ENCODE measurements around the gene METTL17. TPM values are rescaled to one million over a fixed set of nuclear protein-coding genes. Genes with fewer than 3 reads are reported as not detected.
"Not testable (repeated sequence)": the region's sequence is repeated elsewhere in the genome, so short reads cannot be mapped to it uniquely, and the experiment has no call there.

The METTL17 gene
- polyA plus RNA-seq, 6 donors from 2014 or later: 53.0 to 73.5 (median 59.7) TPM

DNA sequence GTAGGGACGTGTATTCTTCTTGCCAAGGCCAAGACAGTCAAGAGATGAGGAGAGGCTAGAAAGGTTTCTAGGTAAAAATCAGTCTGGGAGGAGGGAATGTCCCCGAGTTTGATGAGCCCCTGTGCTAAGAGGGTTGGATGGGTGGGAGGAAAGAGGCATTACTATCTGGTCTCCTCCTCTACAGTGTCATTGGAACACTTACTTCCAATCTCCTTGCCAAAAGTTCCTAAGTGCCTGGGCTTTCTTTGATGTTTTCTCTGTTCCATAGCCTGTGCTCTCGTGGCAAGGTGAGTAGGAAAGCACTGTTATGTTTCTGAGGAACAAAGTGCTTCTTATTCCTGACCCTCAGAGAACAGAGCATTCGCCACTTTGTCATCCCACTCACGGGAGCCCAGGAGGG, 44.9 kb downstream of the METTL17 start, which contains the start of gene RNASE13:
RNASE13 (minus strand) TSS at position 101 of the 400 bp plus-strand sequence. CDS start 519 bp downstream, outside the sequence.
- Mint-ChIP-seq H3K27me3 (peaks cover 0 to 32% (median 29%) of the 10 kb centered on the region in 3 donors), H3K36me3 (no peaks in the 10 kb centered on the region), H3K9me3 (no peaks in the 10 kb centered on the region), H3K27ac (peak within 1 kb of the TSS in 2 of 6 donors; percentile 40), H3K4me3 (peak within 1 kb of the TSS in 1 of 8 donors; percentile 42), H3K4me1 (no peaks in the 10 kb centered on the region)
- DNase-seq (no peak), ATAC-seq (ENCODE audit: low read depth in 2 of 2) (no peak)

DNA sequence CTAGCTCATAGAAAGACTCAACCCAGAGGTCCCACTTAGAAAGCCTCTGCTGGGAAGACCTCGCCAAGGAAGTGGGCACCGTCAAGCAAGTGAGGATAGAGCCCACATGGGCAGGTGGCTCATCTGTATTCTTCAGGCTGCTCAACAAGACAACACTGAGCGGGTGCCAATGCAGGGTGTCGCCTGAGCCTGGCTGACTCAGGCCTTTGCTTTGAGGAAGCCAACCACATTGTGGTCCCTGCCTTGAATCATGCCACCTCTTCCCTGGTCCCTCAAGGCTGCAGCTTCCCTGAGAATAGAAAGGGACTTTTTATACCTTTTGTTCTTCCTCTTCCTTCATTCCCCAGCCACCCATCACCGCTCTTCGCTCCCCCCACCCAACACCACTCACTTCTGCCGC, 47.0 kb downstream of the METTL17 start:
- H3K4me1 Mint-ChIP-seq: no peaks in the 10 kb centered on the region

DNA sequence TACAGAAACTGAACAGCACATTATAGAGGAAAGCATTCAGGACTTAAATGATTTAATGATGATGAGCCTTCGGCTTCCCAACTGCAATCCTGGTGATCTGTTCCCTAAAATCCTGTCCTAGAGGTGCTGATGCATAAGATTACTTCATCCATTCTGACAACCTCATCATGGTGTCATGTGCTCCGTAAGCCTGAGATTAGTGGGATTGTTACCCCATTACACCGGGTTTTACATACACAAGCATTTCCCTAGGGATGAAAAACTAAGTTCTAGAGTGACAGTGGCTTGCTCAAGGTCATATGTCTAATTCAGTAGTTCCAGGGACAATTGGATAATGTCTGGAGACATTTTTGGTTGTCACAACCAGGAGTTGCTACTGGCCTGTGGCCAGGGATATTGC, 47.4 kb downstream of the METTL17 start:
- H3K36me3 Mint-ChIP-seq: no peaks in the 10 kb centered on the region
- no peak for ATAC-seq (ENCODE audit: low read depth in 2 of 2)
- H3K27me3 Mint-ChIP-seq: peaks cover 4 to 29% (median 25%) of the 10 kb centered on the region in 3 donors
- H3K4me1 Mint-ChIP-seq: no peaks in the 10 kb centered on the region
- peak overlapping the region in 1 of 6 donors; percentile 54 for H3K27ac Mint-ChIP-seq
- DNase-seq: no peak
- no peak overlapping the region for H3K4me3 Mint-ChIP-seq
- no peaks in the 10 kb centered on the region for H3K9me3 Mint-ChIP-seq

More for the DNA sequence above, 47.0 kb downstream of the METTL17 start:
- Mint-ChIP-seq H3K4me3 (no peak overlapping the region), H3K36me3 (no peaks in the 10 kb centered on the region), H3K27ac (peak overlapping the region in 1 of 6 donors; percentile 54), H3K27me3 (peaks cover 4 to 25% (median 24%) of the 10 kb centered on the region in 3 donors), H3K9me3 (no peaks in the 10 kb centered on the region)
- no peak for DNase-seq
- ATAC-seq (ENCODE audit: low read depth in 2 of 2): no peak

DNA sequence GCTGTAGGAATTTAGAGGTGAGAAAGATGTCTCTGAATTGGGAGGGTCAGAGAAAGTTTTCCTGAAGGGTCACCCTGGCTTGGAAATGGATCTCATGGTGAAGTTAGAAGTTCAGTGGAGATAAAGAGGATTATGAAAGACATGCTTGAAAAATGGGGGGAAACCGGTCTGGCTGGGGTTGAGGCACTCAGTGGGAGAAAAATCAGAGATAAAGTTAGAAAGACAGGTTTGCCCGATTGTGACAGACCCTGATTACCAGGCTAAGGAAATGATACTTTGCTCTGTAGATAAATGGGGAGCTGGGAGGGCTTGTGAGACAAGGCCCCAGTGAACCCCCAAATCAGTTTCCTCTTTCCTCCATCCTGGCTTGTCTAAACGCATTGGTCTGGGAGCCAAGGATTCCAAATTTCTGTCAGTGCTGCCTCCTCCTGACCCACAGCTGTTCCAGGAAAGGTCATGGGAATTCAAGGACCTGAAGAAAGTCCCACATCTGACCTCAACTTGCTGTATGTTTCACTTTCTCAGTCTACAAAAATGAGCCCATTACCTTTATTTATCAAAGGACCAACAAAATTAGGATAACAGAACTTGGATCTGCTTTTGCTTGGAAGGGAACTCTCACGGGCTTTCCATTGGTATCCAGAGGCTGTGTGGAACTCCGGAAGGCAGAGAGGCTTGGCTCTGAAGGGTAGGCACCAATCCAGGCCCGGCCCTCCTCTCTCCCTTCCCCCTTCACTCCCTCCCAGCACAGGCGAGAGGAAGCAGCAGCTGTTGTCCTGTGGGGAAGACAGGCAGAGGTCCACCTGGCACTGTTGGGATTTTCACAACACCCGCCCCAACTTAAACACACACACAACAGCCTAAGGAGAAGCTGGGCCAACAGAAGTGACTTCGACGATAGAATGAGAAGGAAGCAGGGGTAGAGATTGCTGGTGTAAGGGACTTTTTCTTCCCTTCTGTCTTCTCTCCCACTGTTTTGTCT, 49.0 kb downstream of the METTL17 start:
- no peak overlapping the region for H3K27ac Mint-ChIP-seq
- H3K36me3 Mint-ChIP-seq: no peaks in the 10 kb centered on the region
- H3K9me3 Mint-ChIP-seq: no peaks in the 10 kb centered on the region

DNA sequence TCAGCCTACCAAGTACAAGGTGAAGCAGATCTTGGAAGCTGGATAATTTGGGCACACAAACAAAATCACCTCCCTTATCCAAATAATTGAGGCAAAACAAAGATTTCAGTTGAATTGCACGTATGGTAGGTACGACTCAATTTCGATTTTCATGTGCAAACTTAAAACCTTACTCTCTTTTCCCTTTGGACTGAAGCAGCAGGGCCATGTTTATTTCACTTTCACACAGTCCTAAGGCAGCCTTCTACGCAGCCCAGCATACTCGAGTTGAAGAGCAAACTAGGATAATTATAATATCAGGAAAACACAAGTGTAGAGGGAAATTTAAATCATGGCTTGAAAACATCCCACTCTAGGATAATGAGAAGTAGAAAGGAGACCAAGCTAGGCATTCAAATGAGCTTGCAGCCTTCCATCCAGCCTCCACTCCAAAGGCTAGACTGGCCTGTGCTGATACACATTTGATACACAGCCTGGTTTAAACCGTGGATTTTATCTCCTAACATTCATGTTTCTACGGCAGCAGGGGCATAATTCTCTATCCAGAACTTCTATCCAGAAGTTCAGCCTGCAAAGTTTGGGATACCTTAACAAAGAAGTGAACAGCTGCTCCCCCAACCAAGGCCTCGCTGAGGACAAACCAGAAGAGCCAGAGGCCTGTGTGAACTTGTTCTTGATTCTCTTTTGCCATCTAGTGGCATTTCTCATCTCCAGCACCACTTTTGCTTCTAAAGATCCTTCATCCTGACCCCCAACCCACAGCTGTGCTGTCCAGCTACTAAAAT, 50.0 kb downstream of the METTL17 start:
- Mint-ChIP-seq H3K9me3 (no peaks in the 10 kb centered on the region), H3K27ac (peak overlapping the region in 2 of 6 donors; percentile 16 to 50), H3K27me3 (peaks cover 18 to 39% (median 32%) of the 10 kb centered on the region in 3 donors), H3K4me3 (peak overlapping the region in 1 of 8 donors; percentile 42), H3K36me3 (no peaks in the 10 kb centered on the region), H3K4me1 (no peaks in the 10 kb centered on the region)
- ATAC-seq (ENCODE audit: low read depth in 2 of 2): peak; percentile 61 to 73
- DNase-seq: peak; percentile 31

More for the DNA sequence above, 49.0 kb downstream of the METTL17 start:
- Mint-ChIP-seq H3K4me3 (no peak overlapping the region), H3K27me3 (peaks cover 15 to 29% (median 25%) of the 10 kb centered on the region in 3 donors), H3K4me1 (no peaks in the 10 kb centered on the region)
- DNase-seq (no peak), ATAC-seq (ENCODE audit: low read depth in 2 of 2) (no peak)

DNA sequence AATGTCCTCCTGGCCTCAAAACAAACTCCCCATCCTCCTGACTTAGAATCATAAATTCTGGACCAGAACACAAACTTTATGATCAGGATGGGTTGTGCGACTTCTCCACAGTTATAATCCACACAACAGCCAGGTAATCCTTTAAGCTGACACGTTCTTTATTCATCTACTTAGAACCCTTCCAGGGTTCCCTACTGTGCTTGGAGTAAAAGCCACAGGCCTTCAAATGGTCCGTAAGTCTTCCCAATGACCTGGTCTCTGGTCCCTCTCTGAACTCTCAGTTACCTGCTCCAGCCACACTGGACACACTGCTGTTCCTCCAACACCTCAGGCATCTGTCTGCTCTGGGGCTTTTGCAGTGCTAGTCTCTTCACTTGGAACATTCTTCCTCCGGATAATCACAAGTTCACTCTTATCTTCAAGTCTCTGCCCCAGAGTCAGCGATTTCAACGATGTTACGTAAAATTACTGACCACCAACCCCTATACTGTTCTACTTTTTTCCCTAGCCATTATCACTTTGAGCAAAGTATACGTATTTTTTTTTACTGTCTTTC, 50.7 kb downstream of the METTL17 start:
- no peak for DNase-seq
- peaks cover 24 to 45% (median 38%) of the 10 kb centered on the region in 3 donors for H3K27me3 Mint-ChIP-seq

DNA sequence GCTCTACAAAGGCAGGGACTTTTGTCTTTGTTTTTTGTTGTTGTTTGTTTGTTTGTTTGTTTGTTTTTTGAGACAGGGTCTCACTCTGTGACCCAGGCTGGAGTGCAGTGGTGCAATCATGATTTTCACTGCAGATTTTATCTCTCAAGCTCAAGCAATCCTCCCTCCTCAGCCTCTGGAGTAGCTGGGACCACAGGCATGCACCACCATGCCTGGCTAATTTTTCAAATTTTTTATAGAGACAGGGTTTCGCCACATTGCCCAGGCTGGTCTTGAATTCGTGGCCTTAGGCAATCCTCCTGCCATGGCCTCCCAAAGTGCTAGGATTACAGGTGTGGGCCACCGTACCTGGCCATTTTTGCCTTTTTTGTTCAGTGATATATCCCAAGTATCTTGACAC, 51.2 kb downstream of the METTL17 start:
- H3K27me3 Mint-ChIP-seq: peaks cover 26 to 45% (median 40%) of the 10 kb centered on the region in 3 donors
- H3K27ac Mint-ChIP-seq; H3K36me3 Mint-ChIP-seq; H3K4me3 Mint-ChIP-seq; DNase-seq; ATAC-seq (ENCODE audit: low read depth in 2 of 2); H3K9me3 Mint-ChIP-seq; H3K4me1 Mint-ChIP-seq: not testable (repeated sequence)

More for the DNA sequence above, 50.7 kb downstream of the METTL17 start:
- Mint-ChIP-seq H3K4me3 (peak overlapping the region in 1 of 8 donors; percentile 42), H3K27ac (no peak overlapping the region), H3K9me3 (no peaks in the 10 kb centered on the region), H3K36me3 (no peaks in the 10 kb centered on the region), H3K4me1 (no peaks in the 10 kb centered on the region)
- ATAC-seq (ENCODE audit: low read depth in 2 of 2): no peak

DNA sequence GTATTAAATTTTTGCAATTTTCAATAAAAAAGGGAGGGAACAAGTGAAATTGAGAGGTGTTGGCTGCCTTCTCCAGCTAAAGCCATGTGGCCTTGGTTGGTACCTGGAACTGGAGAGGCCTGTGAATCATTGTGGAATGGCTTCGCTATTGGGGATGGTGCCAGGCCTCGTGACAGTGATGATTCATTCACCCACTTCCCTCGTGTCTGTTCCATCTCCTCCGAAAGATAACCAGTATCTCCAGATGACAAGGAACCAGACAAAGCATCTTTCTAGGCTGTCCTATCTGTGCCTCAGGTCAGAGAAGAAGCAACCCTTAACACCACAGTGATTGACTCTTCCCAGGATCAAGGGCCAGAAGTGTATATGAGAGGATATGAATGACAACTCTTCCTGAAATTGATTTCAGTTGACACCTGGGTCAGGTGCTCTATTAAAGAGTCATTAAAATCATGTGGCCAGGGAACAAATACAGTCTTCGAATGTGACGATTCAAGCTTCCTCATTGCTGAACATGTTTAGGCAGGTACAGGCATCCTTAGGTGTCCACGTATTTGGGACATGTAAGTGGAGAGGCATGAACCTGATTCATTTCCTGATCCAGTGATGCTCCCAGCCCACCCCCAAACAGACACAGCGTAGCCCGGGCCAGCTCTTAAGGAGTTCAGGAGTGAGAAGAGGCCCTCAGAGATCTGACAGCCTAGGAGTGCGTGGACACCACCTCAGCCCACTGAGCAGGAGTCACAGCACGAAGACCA, 52.1 kb downstream of the METTL17 start, which contains the start of gene RNASE7:
RNASE7 (plus strand) TSS at position 687 of the 758 bp plus-strand sequence. CDS start 631 bp downstream, outside the sequence.
- no peak for DNase-seq
- ATAC-seq (ENCODE audit: low read depth in 2 of 2): no peak
- H3K36me3 Mint-ChIP-seq: no peaks in the 10 kb centered on the region
- H3K4me1 Mint-ChIP-seq: no peaks in the 10 kb centered on the region
- peaks cover 26 to 42% (median 37%) of the 10 kb centered on the region in 3 donors for H3K27me3 Mint-ChIP-seq
- no peak within 1 kb of the TSS for H3K27ac Mint-ChIP-seq
- H3K9me3 Mint-ChIP-seq: no peaks in the 10 kb centered on the region
- no peak within 1 kb of the TSS for H3K4me3 Mint-ChIP-seq

DNA sequence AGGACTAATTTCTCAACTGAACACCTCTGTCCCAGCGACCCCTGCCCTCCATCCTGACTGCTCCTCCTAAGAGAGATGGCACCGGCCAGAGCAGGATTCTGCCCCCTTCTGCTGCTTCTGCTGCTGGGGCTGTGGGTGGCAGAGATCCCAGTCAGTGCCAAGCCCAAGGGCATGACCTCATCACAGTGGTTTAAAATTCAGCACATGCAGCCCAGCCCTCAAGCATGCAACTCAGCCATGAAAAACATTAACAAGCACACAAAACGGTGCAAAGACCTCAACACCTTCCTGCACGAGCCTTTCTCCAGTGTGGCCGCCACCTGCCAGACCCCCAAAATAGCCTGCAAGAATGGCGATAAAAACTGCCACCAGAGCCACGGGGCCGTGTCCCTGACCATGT, 53.1 kb downstream of the METTL17 start:
- H3K9me3 Mint-ChIP-seq: no peaks in the 10 kb centered on the region
- peaks cover 26 to 45% (median 39%) of the 10 kb centered on the region in 3 donors for H3K27me3 Mint-ChIP-seq
- no peak for DNase-seq
- H3K27ac Mint-ChIP-seq: no peak overlapping the region
- H3K36me3 Mint-ChIP-seq: no peaks in the 10 kb centered on the region
- H3K4me1 Mint-ChIP-seq: no peaks in the 10 kb centered on the region
- H3K4me3 Mint-ChIP-seq: no peak overlapping the region
- no peak for ATAC-seq (ENCODE audit: low read depth in 2 of 2)

DNA sequence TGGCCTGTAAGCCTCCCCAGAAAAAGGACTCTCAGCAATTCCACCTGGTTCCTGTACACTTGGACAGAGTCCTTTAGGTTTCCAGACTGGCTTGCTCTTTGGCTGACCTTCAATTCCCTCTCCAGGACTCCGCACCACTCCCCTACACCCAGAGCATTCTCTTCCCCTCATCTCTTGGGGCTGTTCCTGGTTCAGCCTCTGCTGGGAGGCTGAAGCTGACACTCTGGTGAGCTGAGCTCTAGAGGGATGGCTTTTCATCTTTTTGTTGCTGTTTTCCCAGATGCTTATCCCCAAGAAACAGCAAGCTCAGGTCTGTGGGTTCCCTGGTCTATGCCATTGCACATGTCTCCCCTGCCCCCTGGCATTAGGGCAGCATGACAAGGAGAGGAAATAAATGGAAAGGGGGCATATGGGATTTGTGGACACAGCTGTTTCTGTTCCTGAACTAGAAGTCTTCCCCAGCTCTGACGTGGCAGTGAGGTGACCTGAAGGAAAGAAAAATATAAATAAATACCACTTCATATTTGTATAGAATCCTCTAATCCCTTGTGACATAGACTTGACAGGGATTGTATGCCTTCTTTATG, 53.7 kb downstream of the METTL17 start:
- no peak overlapping the region for H3K4me3 Mint-ChIP-seq
- DNase-seq: no peak
- no peaks in the 10 kb centered on the region for H3K4me1 Mint-ChIP-seq
- peaks cover 26 to 45% (median 39%) of the 10 kb centered on the region in 3 donors for H3K27me3 Mint-ChIP-seq
- H3K27ac Mint-ChIP-seq: peak overlapping the region in 1 of 6 donors; percentile 44
- H3K36me3 Mint-ChIP-seq: no peaks in the 10 kb centered on the region
- no peaks in the 10 kb centered on the region for H3K9me3 Mint-ChIP-seq
- no peak for ATAC-seq (ENCODE audit: low read depth in 2 of 2)

DNA sequence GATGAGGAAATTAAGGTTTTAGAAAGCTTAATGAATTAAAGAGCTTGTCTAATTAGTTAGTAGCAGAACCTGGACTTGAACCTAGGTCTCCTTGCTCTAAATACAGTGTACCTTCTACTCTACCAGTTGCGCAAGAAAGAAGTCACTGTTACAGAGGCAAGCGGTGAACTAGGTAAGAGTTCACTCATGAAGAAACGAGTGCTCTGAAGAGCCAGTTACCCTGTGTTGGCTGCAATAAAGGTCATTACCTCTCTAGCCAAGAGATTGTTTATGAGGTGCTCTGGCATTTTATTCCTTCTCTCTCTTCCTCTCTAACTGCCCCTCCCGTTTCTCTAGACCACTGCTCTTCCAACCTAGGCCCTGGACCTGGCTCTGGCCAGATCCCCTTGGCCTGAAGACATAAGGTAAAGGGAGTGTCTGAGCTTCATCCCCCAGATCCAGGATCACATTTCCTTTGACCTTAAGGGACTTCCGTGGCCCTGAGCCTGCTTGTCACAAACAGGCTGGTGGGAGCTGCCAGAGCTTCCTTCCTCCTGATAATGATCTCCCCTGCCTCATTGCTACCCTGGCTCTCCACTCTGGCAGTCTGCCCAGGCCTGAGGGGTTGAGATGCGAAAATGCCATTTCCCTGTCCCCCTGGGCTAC, 54.3 kb downstream of the METTL17 start:
- H3K4me1 Mint-ChIP-seq: no peaks in the 10 kb centered on the region
- no peak for ATAC-seq (ENCODE audit: low read depth in 2 of 2)
- no peaks in the 10 kb centered on the region for H3K36me3 Mint-ChIP-seq
- H3K27ac Mint-ChIP-seq: no peak overlapping the region
- no peak for DNase-seq
- H3K4me3 Mint-ChIP-seq: no peak overlapping the region
- no peaks in the 10 kb centered on the region for H3K9me3 Mint-ChIP-seq
- peaks cover 28 to 45% (median 39%) of the 10 kb centered on the region in 3 donors for H3K27me3 Mint-ChIP-seq

All from naive B cell (primary cell).